GM19043 (cell line): ENCODE measurements around the gene LRRC52.

Experiments used
- ATAC-seq: cut with Tn5 transposase; IDR thresholded peaks from one replicate; pipeline ENCODE4 v1.9.1; 2021; ENCODE audit warnings: low read depth; ENCODE audit not compliant: unreplicated experiment

Gene LRRC52, protein sequence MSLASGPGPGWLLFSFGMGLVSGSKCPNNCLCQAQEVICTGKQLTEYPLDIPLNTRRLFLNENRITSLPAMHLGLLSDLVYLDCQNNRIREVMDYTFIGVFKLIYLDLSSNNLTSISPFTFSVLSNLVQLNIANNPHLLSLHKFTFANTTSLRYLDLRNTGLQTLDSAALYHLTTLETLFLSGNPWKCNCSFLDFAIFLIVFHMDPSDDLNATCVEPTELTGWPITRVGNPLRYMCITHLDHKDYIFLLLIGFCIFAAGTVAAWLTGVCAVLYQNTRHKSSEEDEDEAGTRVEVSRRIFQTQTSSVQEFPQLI

DNA sequence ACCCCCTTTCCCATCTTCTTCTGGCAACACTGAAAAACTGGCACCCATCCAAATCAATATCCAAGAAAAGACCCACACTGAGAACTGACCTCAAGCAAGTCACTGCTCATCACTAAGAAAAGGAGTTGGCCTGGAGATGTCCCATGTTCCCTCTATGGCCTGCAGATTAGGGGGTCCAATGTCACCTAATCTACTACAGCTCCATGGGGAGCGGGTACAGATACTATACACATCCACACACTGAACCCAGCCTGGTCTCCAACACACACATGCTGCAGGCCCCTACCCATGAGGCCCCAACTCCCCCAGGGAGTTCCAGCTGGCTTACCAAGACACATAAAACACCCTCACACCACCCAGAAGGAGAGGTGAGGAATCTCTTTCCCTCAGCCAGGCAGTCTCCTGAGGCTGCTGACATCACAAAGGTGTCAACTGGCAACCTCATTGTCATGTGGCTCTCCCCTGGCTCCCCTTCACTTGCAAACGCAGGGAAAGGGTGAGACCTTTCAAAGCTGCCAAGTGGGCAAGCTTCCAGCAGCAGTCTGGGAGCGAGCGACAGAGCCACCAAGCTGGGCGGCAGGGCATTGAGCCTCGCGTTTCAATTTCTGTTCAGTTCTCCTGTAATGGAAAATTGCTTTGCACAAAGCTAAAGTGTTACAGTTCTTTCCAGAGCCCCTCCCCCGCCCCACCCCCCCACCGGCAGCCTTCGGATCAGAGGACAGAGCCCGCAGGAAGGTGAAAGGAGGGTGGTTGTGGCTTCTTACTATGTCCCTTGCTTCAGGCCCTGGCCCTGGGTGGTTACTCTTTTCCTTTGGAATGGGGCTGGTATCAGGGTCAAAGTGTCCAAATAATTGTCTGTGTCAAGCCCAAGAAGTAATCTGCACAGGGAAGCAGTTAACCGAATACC lies at the start of gene LRRC52:
LRRC52 (plus strand) TSS at position 469 of the 907 bp plus-strand sequence; CDS start at position 766, 297 bp downstream.
- no peak for ATAC-seq

DNA sequence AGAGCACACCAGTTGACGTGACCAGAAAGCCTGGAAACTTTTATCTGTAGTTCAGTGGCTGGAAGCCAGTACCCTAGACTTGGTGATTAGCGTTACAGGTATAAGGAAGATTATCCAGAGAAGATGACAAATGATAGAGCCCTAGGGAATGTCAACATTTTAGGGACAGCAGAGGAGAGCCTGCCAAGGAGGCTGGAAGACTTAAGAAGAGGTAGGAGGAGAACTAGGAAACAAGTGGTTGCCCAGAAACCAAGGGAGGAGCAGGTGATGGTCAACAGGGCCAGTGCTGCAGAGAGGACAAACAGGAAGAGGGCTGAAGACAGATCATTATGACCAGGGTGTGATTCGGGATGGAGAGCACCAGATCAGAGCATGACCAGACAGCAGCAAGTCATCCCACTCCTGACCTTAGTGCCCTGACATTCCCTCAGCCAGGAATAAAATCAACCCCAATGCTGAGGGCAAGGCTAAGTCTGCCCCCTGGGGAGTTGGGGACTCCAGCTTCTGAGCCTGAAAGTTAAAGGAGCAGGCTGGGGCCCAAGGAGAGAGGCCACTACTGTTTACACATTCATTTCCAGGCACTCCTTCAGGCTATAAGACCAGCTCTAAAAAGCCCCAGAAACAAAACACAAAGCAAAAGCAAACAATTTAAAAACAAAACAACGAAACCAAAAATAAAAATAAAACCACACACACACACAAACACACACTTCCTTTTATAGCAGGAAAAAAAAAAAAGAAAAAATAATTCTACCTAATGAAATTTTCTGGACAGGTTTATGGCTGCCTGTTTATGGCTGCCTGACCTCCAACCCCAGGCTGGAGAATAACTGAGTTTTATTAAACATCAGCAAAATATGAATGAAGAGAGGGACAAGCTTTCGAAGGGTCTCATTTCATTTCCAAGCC lies 48.6 kb upstream of the LRRC52 start:
- no peak for ATAC-seq

DNA sequence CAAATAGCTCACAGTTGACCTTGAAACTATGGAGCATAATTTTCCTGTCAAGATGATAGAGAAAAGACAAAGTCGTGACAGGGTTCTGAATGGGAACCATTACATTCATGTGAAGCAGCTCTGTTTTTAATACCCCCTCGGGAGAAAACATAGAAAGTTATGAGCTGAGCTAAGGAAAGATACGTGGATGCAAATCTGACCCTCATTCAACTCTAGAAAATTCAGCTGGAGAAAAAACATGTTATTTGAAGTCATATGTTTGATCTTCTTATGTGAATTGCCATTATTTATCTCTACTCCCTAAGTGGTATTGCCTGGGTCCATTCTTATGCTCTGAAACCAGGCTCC lies 48.0 kb upstream of the LRRC52 start:
- ATAC-seq = no peak

DNA sequence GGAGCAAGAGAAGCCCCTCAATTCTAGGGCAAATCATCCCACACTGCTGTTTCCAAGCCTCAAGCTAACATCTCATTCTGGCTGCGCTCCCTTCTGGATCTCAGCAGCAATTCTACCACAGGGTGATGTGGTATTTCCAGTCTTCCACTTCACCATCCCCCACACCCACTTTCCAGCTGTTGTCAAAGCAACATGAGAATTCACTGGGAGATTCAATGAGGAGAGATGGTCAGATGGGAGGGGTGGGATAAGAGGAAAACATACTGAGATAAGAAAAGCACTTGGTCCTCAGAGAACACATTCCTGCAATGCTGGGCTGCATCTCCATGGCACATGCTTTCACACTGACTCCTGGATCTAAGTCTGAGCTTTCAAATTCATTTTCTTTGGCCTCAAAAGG lies 47.3 kb upstream of the LRRC52 start:
- ATAC-seq = no peak

DNA sequence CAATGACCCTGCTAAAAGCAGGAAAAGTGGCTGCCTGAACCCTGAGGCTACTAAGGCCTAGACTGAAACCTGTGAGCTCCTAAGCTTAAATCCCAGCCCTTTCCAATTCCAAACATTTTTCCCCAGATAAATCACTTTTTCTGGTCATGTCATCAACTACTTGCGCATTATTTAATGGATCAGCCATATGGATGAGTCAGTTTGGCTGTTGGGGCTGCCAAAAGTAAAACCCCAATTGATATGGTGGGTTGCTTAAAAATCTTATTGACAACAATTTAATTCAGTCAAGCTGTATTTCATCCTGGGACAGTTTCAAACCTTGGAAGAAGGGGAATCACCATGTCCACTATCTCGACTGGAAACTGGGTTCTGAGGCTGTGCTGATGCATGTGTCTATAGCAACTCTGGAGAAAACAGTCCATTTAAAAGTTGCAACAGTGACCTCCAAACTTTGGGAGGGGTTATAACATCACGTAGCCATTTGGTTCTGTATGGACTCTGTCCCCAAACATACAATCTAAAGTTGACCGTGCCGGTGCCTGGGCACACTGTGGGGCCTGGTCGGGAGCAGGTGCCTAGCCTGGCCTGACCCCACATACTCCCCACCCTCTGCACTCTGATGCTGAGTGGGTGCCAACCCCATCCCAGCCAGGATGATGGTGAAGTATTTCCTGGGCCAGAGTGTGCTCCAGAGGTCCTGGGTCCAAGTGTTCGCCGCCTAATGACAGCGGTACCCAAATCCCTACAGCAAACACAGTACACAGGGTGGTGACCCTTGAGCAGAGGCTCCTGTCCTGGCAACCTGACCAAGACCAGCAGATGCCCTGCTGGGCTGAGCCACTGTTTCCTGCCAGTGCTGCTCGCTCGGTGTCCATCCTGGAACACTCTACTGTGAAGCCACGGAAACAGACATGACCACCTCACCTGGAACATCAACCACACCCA lies 46.5 kb upstream of the LRRC52 start:
- no peak for ATAC-seq

DNA sequence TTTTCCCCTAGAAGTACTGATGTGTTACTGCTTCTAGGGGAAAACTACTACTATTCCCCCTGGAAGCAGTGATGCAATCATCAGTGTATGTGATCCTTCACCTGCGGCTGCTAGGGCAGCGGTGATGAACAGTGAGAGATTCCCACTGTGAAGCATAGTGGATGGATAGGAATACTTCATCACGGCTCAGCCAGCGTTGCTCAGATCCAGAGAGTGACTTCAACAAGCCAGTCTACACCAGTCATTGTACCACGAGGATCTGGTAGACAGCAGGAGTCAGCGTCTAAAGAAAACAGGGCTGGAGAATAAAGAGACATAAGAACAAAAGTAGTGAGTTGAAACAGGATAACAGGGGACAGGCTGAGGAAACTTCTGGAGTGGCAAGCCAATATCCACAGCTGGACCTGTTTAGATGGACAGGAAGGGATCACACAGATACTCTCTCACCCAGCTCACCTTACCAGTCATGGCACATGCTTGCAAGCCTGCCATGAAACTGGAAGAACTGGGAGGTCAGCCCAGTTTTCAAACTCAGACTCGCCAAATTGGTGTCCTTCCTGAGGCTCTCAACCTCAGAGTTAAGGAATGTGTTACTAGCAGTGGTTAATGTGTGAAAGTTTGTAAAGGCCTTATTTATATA lies 42.4 kb upstream of the LRRC52 start:
- no peak for ATAC-seq

DNA sequence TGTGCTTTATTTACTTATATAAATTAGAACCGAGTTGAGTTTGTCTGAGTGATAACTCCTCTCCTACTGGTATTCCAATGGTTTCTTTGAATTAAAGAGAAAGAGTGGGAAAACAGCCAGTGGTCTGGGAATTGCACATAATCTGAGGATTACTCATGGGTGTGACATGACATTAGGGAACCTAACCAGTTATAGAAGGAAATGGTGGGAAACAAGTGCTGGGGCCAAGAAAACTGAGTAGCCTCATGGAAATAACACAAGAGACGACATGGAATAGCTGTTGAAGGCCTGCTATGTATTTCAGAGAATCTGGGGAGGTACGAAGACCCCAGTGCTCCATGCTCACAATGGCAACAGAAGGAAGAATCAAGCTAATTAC lies 41.8 kb upstream of the LRRC52 start:
- no peak for ATAC-seq

DNA sequence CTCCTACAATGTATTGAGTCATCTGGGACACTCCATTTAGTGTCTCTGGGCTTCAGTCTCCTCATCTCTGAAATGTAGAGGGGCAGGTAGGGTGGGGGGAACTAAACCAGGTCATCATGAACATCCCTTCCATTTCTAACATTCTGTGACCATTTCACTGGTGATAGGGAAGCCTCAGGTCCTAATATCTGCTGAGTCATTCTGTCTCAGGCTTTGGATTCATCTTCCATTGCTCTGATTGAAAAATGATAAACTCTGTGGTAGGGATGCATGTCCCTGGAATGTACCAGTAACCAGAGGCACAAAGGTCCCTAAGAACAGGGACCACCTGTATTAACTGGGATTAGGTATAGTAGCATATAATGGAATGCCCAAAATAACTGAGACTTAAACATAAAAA lies 36.2 kb upstream of the LRRC52 start:
- ATAC-seq = no peak

DNA sequence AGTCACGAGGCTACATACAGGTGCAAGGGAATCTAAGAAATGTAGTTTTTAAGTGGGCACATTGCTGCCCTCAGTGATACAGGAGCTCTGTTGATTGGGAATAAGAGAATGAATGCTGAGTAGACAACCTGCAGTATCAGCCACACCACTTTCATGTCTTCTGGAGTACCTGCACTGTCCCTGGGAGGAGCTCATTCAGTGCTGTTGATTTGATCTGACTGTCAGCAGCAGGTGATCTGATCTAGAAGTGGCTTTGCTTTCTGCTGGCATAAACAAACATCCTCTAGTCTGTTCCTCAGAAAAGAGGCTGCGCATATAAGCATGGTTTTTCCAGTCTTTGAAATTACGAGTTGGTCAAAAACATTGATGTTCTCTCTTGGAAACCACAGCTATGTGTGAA lies 35.5 kb upstream of the LRRC52 start:
- ATAC-seq = no peak

DNA sequence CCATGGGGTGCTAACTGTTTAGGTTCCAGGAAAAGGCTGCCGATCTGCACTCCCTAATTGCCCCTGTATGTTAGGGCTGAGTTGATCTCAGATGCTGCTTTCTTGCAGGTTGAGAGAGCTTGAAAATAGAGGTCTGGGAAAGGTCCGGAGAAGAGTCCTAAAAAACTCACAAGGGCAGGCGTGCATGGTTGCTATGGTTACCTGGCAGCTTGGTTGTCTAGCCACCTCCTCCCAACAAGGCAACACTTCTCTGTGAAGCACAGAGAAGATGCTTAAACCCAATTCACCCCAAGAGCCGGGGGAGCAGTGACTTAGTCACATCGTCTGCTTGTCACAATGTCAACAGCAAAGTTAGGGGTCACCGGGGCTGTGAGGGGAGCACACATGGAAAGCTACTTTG lies 31.0 kb upstream of the LRRC52 start:
- no peak for ATAC-seq

DNA sequence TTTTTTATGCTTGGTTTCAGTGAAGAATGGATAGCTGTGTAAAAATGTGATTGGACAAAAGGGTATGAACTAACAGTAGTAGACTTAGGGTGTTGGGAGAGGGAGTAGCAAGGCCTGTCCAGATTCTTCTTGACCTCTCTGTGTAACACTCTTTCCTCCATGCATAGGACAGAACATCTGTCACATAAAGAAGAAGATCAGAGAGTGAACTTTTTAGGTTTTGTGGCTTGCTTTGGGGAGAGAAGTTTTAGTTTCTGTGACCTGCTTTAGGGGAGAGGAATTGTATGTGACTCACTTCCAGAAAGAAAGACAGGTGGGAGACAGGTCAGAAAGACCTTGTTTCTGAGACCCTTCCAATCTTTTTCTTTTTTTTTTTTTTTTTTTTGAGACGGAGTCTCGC lies 27.3 kb upstream of the LRRC52 start:
- ATAC-seq = no peak

DNA sequence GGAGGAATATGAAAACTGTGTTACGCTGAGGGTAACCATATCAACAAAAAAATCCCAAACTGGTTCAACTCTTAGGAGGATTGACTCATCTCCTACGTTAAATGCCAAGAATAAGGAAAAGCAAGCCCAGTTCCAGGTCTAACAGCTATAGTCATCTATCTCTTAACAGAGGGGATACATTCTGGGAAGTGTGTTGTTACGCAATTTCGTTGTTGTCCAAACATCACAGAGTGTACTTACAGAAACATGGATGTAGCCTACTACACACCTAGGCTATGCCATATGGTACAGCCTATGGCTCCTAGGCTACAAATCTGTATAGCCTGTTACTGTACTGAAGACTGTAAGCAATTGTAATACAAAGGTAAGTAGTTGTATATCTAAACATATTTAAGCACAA lies 23.2 kb upstream of the LRRC52 start:
- no peak for ATAC-seq

DNA sequence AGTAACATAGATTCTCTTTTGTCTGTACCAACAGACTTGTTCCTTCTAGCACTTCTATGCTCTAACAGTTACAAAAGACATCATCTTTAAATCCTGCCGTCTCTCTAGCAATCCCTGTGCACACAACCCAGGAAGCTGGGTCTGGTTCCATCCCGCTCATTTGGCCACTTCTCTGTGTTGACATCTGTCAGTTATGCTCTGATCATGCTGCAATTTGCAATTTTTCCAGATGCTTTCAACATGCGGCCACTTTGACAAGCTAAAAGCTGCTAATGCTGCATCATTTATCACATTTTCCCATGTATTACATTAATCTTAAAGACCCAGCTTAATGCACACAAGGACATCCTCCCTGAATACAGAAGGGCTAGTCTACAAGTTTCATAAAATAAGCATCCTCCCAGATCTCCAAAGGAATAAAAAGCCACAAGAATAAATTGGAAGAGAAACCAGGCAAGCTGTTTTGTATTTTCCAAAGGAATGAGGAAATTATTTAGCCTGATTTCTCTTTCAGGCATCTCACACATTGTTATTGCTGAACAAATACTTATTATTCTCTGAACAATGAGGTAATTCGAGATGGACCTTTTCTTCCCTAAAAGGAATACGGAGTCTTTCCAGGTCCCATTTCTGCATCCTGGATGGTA lies 19.0 kb upstream of the LRRC52 start:
- no peak for ATAC-seq

DNA sequence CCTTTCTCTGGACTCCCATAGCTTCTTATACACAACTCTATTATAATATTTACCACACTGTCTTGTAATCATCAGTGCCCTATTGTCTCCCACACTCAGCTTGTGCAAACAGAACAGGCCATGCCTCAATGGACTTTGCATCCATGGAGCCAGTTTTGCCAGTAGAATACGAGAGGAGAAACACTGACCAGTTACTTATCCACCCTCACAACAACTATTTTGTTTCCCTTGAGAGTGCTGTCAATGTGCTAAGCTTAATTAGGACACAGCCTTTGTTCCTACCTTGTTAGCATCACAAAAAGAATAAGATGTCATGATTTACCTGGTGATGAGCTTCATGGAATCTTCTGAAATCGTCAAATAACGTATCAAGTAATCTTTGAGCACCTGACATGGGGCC lies 18.1 kb upstream of the LRRC52 start:
- ATAC-seq = no peak

DNA sequence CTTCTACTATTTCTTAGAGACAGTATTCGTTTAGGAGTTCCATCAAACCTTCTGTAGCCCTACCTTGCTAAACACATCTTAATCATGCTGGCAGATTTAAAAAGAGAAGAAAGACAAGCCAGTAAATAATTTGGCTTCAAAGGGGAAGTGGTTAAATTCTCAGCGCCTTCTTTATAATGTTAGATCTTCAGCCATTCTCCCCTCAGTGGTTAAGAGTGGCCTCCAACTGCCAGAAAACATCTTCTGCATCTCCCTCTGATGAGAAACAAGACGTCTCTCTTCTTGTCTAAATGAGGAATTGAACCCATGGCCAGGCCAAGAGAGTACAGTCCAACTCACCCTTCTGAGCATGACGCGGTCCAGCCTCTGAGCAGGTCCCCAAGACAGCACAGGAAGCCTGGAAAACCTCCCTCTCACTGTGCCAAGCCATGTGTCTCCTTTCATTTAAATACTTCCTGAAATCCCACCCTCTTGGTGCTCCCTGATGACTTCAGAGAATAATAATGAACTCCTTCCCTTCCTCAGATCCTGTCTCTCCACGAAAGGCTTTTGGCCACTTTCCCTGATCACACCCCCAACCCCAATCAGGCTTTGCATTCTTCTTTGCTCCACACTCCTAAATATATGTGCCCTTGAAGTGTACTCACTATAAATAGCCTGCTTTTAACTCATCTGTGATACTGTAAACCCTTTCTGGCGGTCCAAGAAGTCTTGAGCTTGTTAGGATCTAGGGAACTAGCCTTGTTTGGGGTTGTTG lies 16.4 kb upstream of the LRRC52 start:
- no peak for ATAC-seq

DNA sequence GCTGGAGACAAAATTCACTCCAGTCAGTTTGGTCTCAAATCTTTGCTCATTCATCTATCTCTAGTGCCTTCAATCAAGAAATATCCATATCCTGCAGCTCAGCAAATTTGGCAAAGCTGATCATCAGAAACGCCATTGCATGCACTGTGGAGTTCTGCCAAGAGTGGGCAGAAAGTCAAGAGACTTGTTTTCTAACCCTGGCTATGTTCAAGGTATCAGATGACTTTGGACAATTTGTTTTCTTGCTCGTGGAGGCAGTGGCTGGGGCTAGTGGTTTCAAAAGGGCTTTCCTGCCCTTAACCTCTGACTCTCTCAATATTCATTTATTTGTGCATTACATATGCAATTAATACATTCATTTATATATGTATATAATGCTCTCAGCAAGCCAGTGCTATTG lies 12.8 kb upstream of the LRRC52 start:
- no peak for ATAC-seq

DNA sequence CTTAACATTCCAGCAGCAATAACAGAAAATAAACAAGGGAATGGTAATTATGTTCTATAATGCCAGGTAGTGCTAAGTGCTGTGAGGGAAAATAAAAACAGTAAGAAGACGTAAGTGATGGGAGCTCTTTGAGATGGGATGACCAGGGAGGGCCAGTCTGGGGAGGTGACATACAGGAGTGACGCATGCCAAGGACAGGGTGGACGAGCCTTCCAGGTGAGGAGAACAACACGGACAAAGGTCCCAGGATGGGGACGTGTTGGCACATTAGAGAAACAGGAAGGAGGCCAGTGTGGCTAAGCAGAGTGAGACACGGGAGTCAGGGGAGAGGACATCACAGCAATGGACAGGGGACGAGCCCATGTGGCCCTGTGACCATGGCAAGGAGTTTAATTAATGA lies 11.7 kb upstream of the LRRC52 start:
- no peak for ATAC-seq

DNA sequence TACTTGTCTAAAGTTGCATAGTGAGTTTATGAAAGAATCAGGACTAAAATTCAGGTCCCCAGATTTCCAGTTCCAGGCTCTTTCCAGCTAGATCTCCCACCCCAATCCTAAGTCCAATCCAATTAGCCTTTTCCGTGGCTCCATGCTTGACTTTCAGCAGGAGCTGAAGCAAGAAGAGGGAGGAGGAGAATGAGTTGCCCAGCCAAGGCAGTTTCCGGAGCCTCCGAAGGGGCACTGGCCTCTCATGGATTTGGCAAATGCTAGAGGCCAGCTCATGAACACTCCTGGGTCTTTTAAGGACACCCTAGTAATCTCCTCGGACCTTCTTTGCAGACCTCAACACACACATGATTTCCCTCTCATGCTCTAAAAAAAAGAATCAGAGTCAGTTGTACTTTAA lies 10.5 kb upstream of the LRRC52 start:
- ATAC-seq = no peak
